ENCODE results near the gene ELAPOR2. TPM values are rescaled to one million over a fixed set of nuclear protein-coding genes. Genes with fewer than 3 reads are reported as not detected.

ELAPOR2 gene
- polyA plus RNA-seq, 3 donors = 6.9 to 10.5 (median 8.9) TPM

Other genes with a start within 250 kb of the ELAPOR2 start
- gene DMTF1, start 92.8 kb upstream of the ELAPOR2 start, polyA plus RNA-seq (ENCODE audit: insufficient read length in 3 of 3) = 100 to 1,000 TPM; 140 to 222 (median 176) TPM
- 10 to 100 TPM; 35.8 to 42.9 (median 42.7) TPM for gene TMEM243, start 160.1 kb upstream of the ELAPOR2 start, polyA plus RNA-seq (ENCODE audit: insufficient read length in 3 of 3)

Measured in renal cortex interstitium (tissue), 3 donors.